HuH-7.5 (cell line): ENCODE measurements around the gene PRR9.
A peak's percentile ranks its signal among the peaks of the same experiment; 100 is the strongest.
"Not testable (repeated sequence)": the region's sequence is repeated elsewhere in the genome, so short reads cannot be mapped to it uniquely, and the experiment has no call there.

Experiments used
- DNase-seq: peaks from one replicate; pipeline ENCODE4 v3.0.0; 2011; ENCODE audit warnings: low spot score

PRR9 gene

GRCh38 chr1:153217212-153217611 lies at the start of gene PRR9:
TSS of gene PRR9 (plus strand) at chr1:153217584. CDS start at chr1:153218145, 561 bp downstream.
- no peak for DNase-seq

- no peak for DNase-seq
Measured at GRCh38 chr1:153168686-153169085, 48.7 kb upstream of the PRR9 start.

- no peak for DNase-seq
Measured at GRCh38 chr1:153174624-153175023, 42.8 kb upstream of the PRR9 start.

- DNase-seq: no peak
Measured at GRCh38 chr1:153178922-153179321, 38.5 kb upstream of the PRR9 start.

- no peak for DNase-seq
Measured at GRCh38 chr1:153180556-153180955, 36.8 kb upstream of the PRR9 start.

- DNase-seq: not testable (repeated sequence)
Measured at GRCh38 chr1:153188301-153188700, 29.1 kb upstream of the PRR9 start.

GRCh38 chr1:153190373-153190772 lies 27.0 kb upstream of the PRR9 start:
- no peak for DNase-seq

GRCh38 chr1:153192697-153193096 lies 24.7 kb upstream of the PRR9 start:
- DNase-seq: peak; percentile 16

- DNase-seq: no peak
Measured at GRCh38 chr1:153194331-153195050, 22.9 kb upstream of the PRR9 start.

GRCh38 chr1:153195216-153195615 lies 22.2 kb upstream of the PRR9 start:
- no peak for DNase-seq

- DNase-seq: no peak
Measured at GRCh38 chr1:153202006-153202405, 15.4 kb upstream of the PRR9 start.

- DNase-seq: no peak
Measured at GRCh38 chr1:153203130-153203529, 14.3 kb upstream of the PRR9 start, which contains the start of gene LELP1. TSS of gene LELP1 (plus strand) at chr1:153203430. CDS start at chr1:153204708, 1,278 bp downstream.

- no peak for DNase-seq
Measured at GRCh38 chr1:153206631-153207030, 10.8 kb upstream of the PRR9 start.

- no peak for DNase-seq
Measured at GRCh38 chr1:153210206-153210605, 7.2 kb upstream of the PRR9 start.

- no peak for DNase-seq
Measured at GRCh38 chr1:153212201-153212600, 5.2 kb upstream of the PRR9 start.

- DNase-seq: no peak
Measured at GRCh38 chr1:153213519-153213918, 3.9 kb upstream of the PRR9 start.

- DNase-seq: no peak
Measured at GRCh38 chr1:153217744-153218416, 496 bp downstream of the PRR9 start.

- no peak for DNase-seq
Measured at GRCh38 chr1:153220606-153221303, 3.4 kb downstream of the PRR9 start.

GRCh38 chr1:153223040-153223891 lies 5.9 kb downstream of the PRR9 start:
- peak; percentile 19 for DNase-seq

GRCh38 chr1:153227810-153228209 lies 10.4 kb downstream of the PRR9 start:
- DNase-seq: no peak

GRCh38 chr1:153228491-153228890 lies 11.1 kb downstream of the PRR9 start:
- DNase-seq: no peak
